CD4-positive, alpha-beta T cell treated with Interferon alpha-2 for 1 hour (primary cell): Measurements from ENCODE around the gene ANKRD13B.
A peak's percentile ranks its signal among the peaks of the same experiment; 100 is the strongest.

Experiments used
- DNase-seq, 2 donors: peaks; one replicate each; pipeline ENCODE4 v3.0.0-alpha.2; 2020 to 2022

ANKRD13B gene

GRCh38 chr17:29582772-29583171 lies 10.2 kb upstream of the ANKRD13B start:
- no peak for DNase-seq

GRCh38 chr17:29583324-29584248 lies 9.3 kb upstream of the ANKRD13B start:
- DNase-seq, result no peak

GRCh38 chr17:29584452-29585079 lies 8.4 kb upstream of the ANKRD13B start:
- no peak for DNase-seq

- peak; percentile 36 to 60 for DNase-seq
Measured at GRCh38 chr17:29585080-29585751, 7.7 kb upstream of the ANKRD13B start.

- no peak for DNase-seq
Measured at GRCh38 chr17:29586676-29587469, 6.1 kb upstream of the ANKRD13B start.

GRCh38 chr17:29587591-29587990 lies 5.3 kb upstream of the ANKRD13B start:
- DNase-seq, result no peak

- DNase-seq, result no peak
Measured at GRCh38 chr17:29588017-29588561, 4.8 kb upstream of the ANKRD13B start.

GRCh38 chr17:29588562-29589411 lies 4.1 kb upstream of the ANKRD13B start:
- DNase-seq, result peak; percentile 34 to 51

- DNase-seq, result peak; percentile 82 to 90
Measured at GRCh38 chr17:29589524-29590410, 3.2 kb upstream of the ANKRD13B start, which contains the start of gene GIT1. TSS of gene GIT1 (minus strand) at chr17:29589648. CDS start at chr17:29589378, 270 bp downstream.

- DNase-seq, result no peak
Measured at GRCh38 chr17:29590411-29591145, 2.4 kb upstream of the ANKRD13B start.

GRCh38 chr17:29591146-29591736 lies 1.7 kb upstream of the ANKRD13B start:
- peak in 1 of 2 donors; percentile 38 for DNase-seq

GRCh38 chr17:29591737-29592608 lies 959 bp upstream of the ANKRD13B start:
- DNase-seq, result peak; percentile 72 to 83

- peak in 1 of 2 donors; percentile 26 for DNase-seq
Measured at GRCh38 chr17:29593591-29594518, 923 bp downstream of the ANKRD13B start.

GRCh38 chr17:29594519-29595090 lies 1.7 kb downstream of the ANKRD13B start:
- DNase-seq, result no peak

- no peak for DNase-seq
Measured at GRCh38 chr17:29595107-29595942, 2.4 kb downstream of the ANKRD13B start.
